CD4-positive, alpha-beta T cell treated with Interleukin-15 for 1 hour (primary cell): ENCODE data around the gene PHF20.
"Not testable (repeated sequence)": the region's sequence is repeated elsewhere in the genome, so short reads cannot be mapped to it uniquely, and the experiment has no call there.

ENCODE experiments used
- DNase-seq: peaks from one replicate; pipeline ENCODE4 v3.0.0-alpha.2; 2020

The PHF20 gene

DNA sequence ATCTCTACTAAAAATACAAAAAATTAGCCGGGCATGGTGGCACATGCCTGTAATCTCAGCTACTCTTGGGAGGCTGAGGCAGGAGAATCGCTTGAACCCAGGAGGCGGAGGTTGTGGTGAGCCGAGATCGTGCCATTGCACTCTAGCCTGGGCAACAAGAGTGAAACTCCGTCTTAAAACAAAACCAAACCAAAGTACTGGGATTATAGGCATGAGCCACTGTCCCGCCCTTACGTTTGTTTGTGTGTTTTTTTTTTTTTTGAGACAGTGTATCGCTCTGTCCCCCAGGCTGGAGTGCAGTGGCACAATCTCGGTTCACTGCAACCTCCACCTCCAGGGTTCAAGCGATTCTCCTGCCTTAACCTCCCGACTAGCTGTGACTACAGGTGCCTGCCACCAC lies 12.0 kb downstream of the PHF20 start:
- DNase-seq = not testable (repeated sequence)

DNA sequence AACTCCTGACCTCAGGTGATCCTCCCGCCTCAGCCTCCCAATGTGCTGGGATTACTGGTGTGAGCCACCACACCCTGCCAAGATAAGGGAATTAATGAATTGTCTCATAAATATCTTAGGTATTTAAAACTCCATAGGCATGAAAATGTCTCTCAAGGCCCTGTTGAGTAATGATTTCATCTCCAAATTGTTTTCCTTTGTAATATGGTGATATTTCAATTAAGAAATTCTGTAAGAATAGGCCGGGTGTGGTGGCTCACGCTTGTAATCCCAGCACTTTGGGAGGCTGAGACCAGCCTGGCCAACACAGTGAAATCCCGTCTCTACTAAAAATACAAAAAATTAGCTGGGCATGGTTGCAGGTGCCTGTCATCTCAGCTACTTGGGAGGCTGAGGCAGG lies 13.7 kb downstream of the PHF20 start:
- not testable (repeated sequence) for DNase-seq

DNA sequence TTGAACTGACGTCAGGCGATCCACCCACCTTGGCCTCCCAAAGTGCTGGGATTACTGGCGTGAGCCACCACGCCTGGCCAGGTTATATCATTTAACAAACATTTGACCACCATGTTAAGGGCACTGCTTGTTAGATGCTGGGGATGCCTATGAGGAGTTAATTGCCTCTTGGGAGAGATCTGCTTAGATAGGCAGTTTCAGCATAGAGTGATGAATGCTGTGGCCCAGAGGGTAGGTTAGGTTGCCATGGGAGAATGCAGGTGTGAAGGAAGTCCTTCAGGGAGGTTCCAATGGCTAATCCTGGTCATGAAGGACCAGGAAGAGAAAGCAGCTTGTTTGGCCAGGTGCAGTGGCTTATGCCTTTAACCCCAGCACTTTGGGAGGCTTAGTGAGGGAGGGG lies 17.0 kb downstream of the PHF20 start:
- no peak for DNase-seq

DNA sequence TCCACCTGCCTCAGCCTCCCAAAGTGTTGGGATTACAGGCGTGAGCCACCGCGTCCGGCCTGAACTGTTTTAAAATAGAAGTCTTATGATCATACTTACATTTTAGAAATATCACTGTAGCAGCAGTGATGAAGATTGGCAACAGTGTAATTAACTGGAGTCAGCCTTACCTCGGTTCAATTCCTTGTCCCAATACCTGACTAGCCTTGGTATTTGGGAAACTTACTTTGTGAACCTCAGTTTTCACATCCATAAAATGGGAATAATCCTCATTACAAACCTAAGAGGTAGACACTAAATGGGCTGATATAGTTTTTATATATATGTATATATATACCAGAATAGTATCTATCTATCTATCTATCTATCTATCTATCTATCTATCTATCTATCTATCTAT lies 19.3 kb downstream of the PHF20 start:
- DNase-seq = no peak

GRCh38 chr20:35791821-35792220 lies 20.0 kb downstream of the PHF20 start:
- peak; percentile 21 for DNase-seq

GRCh38 chr20:35792740-35793139 lies 20.9 kb downstream of the PHF20 start:
- DNase-seq = no peak

DNA sequence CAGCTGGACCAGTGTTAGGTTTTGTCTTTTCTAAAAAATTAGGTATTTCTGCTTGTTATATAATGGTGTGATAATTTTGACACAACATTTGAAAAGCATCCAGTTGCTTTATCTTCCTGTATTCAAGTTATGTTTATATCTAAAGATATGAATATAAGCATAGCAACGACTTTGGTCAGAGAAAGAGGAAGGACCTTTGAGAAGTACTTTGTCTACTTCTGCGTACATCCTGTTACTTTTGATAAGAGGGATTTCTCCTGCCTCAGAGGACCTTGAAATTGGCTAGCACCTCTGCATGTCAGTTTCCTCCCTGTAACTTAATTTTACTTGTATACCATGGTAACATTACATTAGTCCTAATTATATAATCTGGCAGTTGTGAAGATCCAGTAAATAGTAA lies 24.8 kb downstream of the PHF20 start:
- peak; percentile 41 for DNase-seq

- no peak for DNase-seq
Measured at GRCh38 chr20:35801865-35802264, 30.1 kb downstream of the PHF20 start.

DNA sequence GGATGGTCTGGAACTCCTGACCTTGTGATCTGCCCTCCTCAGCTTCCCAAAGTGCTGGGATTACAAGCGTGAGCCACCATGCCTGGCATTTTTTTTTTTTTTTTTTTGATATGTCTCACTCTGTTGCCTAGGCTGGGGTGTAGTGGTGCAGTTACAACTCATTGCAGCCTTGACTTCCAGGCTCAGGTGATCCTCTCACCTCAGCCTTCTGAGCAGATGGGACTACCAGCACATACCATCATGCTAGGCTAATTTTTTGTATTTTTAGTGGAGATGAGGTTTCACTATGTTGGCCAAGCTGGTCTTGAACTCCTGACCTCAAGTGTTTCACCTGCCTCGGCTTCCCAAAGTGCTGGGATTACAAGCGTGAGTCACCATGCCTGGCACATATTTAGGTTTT lies 34.3 kb downstream of the PHF20 start:
- no peak for DNase-seq

DNA sequence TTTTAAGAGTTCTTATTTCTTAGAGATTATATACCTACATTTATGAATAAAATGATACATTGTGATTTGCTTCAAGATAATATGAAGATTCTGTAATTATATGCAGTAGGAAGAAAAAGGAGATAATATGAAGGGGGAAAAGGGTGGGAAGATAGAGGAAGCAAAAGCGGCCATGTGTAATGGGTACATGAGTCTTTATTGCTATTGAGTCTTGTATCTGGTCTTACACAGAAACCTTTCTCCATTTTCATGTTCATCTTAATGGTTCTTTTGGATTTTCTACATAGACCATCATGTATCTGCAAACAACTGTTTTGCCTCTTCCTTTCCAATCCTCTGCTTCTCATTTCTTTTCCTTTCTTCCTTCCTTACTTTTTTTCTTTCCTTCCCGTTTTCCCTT lies 36.1 kb downstream of the PHF20 start:
- DNase-seq = no peak

DNA sequence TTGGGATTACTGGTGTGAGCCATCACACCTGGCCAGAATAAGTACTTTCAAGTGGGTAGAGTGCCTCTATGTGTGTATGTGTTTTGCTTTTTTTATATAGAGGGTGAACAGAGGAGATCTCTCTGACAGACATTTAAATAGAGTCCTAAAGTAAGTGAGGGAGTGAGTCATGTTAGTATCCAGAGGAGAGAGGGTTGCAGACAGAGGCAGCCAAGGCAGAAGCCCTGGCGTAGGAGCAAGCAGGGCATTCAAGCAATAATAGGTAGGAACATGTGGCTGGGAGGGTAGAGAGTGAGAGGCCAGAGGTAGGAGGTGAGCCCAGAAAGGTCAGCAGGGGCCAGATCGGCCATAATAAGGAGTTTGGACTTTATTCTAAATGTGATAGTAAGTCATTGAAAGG lies 48.9 kb downstream of the PHF20 start:
- no peak for DNase-seq

- DNase-seq = no peak
Measured at GRCh38 chr20:35821807-35822242, 50.0 kb downstream of the PHF20 start.

DNA sequence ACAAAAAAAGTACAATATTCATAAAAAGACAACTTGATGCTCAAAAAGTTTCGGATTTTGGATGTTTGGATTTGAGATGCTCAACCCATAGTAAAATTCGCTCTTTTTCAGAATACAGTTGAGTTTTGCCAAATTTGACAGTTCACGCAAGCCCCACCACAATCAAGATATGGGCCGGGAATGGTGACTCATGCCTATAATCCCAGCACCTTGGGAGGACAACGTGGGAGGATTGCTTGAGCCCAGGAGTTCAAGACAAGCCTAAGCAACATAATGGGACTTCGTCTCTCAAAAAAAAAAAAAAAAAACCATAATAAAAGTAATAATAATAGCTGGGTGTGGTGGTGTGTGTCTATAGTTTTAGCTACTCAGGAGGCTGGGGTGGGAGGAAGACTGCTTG lies 51.3 kb downstream of the PHF20 start:
- no peak for DNase-seq

DNA sequence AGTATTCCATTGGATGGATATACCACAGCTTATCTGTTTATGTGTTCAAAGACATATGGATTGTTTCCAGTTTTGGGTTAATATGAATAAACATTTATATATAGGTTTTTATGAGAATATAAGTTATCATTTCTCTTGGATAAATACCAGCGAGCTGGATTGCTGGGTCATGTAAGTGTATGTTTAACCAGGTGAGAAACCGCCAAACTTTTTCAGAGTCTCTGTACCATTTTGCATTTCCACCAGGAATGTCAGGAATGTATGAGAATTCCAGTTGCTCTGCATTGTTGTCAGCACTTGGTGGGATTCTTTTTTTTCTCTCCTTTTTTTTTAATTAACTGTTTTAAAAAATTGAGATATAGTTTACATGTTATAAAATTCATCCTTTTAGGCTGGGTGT lies 52.1 kb downstream of the PHF20 start:
- DNase-seq = no peak

DNA sequence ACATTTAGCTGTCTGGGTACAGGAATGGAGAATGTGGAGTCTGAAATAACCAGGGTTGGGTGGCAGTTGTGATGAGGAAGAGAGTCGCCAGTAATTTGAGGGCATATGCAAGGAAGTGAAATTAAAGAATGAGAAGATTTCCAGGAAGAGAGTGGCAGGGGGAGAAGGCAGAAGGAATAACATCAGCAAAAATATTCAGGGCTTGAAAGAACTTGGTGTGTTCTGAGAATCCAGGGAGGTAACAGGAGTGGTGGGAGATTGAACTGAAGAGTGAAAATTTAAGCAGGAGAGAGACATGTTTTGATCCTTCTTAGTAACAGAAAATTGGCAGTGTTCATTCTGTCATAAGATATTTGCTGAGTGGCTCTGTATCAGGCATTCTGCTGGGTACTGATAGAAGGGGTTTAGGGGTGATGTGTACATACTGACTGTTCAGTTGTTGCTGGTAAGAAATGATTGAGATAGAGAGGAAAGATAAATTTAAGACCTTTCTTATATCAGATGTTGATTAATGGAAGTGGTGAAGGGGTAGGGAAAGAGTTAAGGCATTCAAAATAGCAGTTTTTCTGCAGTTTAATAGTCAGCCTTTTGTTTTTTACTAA lies 54.7 kb downstream of the PHF20 start:
- no peak for DNase-seq

DNA sequence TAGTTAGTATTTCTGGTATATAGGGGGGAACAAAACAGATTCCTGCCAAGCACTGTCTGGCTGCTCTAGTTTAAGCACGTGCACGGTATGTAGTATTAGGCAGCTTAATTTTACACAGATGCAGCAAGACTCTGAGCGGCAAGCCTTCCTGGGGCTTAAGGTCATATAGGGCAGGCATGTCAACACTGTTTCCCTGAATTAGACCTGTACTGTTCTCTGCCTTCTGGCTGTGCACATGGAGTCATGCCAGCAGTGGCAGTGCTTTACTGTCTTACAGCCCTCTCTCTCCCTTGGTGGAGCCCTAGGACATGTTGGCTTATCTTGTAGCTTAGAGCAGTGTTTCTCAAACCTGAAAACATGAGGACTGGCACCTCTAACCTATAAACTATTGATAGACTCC lies 56.6 kb downstream of the PHF20 start:
- no peak for DNase-seq

- DNase-seq = no peak
Measured at GRCh38 chr20:35828916-35829315, 57.1 kb downstream of the PHF20 start.

DNA sequence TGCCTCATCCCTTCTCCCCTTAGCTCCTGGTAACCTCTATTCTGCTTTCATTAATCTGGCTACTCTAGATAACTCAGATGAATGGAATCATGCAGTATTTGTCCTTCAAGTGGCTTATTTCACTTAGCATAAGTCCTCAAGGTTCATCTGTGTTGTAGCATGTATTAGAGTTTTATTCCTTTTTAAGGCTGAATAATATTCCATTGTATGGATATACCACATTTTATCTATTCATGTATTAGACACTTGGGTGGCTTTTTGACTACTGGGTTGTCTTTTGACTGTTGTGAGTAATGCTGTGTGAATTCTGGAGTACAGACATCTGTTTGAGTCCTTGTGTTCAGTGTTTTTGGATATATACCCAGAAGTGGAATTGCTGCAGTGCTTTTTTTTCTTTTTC lies 58.4 kb downstream of the PHF20 start:
- no peak for DNase-seq

- DNase-seq = no peak
Measured at GRCh38 chr20:35831029-35831428, 59.2 kb downstream of the PHF20 start.

DNA sequence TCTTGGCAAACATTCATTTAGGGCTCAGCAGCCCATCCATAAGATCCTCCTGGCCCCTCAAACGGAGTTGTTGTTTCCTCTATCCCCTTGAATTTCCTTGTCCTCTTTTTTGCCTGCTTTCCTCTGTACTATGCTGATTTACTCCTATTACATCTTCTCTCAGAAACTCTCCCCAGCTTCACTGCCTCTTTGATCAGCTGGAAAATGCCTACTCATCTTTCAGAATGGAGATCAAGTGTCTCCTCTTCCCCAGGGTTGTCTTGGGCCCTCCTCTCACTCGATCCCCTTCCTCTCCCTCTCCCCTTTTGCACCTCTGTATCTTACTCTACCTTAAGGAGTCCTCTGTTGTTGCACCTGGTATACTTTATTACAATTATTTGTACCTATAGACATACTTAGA lies 60.2 kb downstream of the PHF20 start:
- DNase-seq = no peak

GRCh38 chr20:35833241-35833640 lies 61.4 kb downstream of the PHF20 start:
- DNase-seq = no peak

DNA sequence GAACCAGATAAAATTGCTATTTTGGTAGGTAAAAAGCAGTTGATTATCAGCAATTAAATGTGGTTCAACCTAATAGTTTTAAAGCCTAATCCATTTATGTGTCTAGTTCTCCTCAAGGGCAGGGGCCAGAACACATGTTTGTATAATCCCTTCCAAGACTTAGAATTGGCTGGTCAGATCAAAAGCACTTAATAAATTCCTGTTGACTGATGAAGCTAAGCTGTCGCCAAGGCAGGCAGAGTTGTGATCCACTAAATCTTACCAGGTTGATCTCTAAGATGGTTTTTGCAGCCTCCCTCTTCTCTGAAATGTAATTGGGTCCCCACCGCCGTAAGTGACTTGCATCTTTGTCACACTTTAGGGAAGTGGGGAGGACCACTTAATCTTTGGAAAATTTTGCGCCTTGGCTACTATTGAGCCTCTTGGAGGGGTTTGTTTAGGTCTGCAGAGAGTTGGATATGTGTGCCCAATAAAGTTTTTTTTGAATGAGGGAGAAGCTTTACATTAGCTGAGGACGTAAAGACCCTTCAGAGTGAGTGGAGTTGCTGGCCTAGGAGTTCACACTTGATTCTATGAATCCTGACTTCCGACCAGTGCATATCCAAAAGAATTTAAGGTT lies 65.9 kb downstream of the PHF20 start:
- no peak for DNase-seq

GRCh38 chr20:35838205-35838604 lies 66.4 kb downstream of the PHF20 start:
- DNase-seq = no peak

DNA sequence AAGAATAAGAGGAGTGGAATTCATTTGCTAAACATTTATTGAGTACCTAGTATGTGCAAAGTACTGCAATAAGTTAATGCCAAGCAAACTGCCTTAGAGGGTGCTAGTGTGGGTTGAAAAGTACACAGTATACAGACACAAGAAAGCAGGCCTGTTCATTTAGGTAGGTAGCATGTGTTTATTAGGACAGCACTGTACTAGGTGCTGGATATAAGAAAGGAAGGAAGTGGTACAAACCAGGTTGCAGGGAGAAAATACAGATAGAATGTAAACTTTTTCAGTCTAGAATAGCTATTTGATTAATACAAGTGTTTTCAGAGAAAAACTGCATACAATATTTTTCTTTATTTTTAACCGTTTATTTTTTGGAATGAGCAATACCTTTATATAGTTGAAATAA lies 68.1 kb downstream of the PHF20 start:
- no peak for DNase-seq

DNA sequence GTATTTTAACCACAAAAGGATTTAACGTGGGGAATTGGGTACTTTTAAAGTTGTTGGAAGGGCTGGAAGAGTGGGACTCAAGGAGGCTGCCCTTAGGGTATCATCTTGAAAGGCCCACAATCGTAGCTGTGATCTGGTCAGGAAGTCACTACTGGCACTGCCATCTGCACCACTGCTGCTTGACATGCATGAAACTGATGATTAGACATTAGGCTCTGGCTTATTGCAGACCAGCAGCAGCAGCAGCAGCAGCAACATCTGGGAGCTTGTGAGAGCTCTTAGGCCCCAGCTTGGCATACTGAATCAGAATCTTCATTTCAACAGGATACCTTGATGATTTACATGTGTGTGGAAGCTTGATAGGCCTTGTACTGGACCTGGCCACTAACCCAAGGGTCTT lies 68.6 kb downstream of the PHF20 start:
- no peak for DNase-seq
